PC-3 (cell line): ENCODE data around the gene CRB2.

Experiments
- CTCF ChIP-seq: fragments of 300-600 bp; sonication (generic); conservative IDR thresholded peaks from 2 replicates; pipeline ENCODE4 v1.5.1; 2017; ENCODE audit warnings: antibody characterized with exemption, low read depth, mild to moderate bottlenecking, low read length
- EZH2 ChIP-seq: fragments of 300-600 bp; sonication (generic); IDR thresholded peaks from one replicate; pipeline ENCODE4 v1.6.1; 2017; ENCODE audit warnings: antibody characterized with exemption, mild to moderate bottlenecking, low read length; ENCODE audit not compliant: unreplicated experiment
- EZH2phosphoT487 ChIP-seq: fragments of 300-600 bp; sonication (generic); IDR thresholded peaks from 2 replicates; pipeline ENCODE4 v1.6.1; 2018; ENCODE audit warnings: mild to moderate bottlenecking, antibody characterized with exemption, low read length, borderline replicate concordance

GRCh38 chr9:123348317-123348992, 7.5 kb upstream of the CRB2 start:
- TF ChIP-seq CTCF: no peak
- TF ChIP-seq EZH2: no peak
- TF ChIP-seq EZH2phosphoT487: no peak
